NB4 (cell line): ENCODE data around the gene APOE.

Experiments
- DNase-seq: peaks from one replicate; pipeline ENCODE4 v3.0.0; 2010; ENCODE audit warnings: low read depth
- H3K4me3 ChIP-seq: one replicate; pipeline ENCODE4 v1.5.1; 2011; ENCODE audit warnings: mild to moderate bottlenecking, low read depth, low read length, moderate library complexity
- MYC ChIP-seq: IDR thresholded peaks from 2 replicates; pipeline ENCODE4 v1.6.1; 2011; ENCODE audit warnings: low read depth, low read length
- POLR2A ChIP-seq: IDR thresholded peaks from 2 replicates; pipeline ENCODE4 v1.6.1; 2011; ENCODE audit warnings: mild to moderate bottlenecking; ENCODE audit not compliant: insufficient read length; ENCODE audit errors: extremely low read depth
- TF ChIP-seq, protein P1 (sequence below): IDR thresholded peaks from one replicate; pipeline ENCODE4 v1.5.1; 2012; ENCODE audit warnings: low read depth, low read length
- TF ChIP-seq, protein P2 (sequence below): IDR thresholded peaks from 2 replicates; pipeline ENCODE4 v1.6.1; 2011; ENCODE audit warnings: low read depth, low read length

The APOE gene

GRCh38 chr19:44947041-44947581 lies 41.5 kb downstream of the APOE start:
- peak overlapping the region; percentile 72 for H3K4me3 ChIP-seq
- TF ChIP-seq, protein P1, sequence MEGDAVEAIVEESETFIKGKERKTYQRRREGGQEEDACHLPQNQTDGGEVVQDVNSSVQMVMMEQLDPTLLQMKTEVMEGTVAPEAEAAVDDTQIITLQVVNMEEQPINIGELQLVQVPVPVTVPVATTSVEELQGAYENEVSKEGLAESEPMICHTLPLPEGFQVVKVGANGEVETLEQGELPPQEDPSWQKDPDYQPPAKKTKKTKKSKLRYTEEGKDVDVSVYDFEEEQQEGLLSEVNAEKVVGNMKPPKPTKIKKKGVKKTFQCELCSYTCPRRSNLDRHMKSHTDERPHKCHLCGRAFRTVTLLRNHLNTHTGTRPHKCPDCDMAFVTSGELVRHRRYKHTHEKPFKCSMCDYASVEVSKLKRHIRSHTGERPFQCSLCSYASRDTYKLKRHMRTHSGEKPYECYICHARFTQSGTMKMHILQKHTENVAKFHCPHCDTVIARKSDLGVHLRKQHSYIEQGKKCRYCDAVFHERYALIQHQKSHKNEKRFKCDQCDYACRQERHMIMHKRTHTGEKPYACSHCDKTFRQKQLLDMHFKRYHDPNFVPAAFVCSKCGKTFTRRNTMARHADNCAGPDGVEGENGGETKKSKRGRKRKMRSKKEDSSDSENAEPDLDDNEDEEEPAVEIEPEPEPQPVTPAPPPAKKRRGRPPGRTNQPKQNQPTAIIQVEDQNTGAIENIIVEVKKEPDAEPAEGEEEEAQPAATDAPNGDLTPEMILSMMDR = no peak
- TF ChIP-seq, protein P2, sequence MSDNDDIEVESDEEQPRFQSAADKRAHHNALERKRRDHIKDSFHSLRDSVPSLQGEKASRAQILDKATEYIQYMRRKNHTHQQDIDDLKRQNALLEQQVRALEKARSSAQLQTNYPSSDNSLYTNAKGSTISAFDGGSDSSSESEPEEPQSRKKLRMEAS = no peak
- TF ChIP-seq MYC (no peak), POLR2A (no peak)
- peak; percentile 90 for DNase-seq

DNA sequence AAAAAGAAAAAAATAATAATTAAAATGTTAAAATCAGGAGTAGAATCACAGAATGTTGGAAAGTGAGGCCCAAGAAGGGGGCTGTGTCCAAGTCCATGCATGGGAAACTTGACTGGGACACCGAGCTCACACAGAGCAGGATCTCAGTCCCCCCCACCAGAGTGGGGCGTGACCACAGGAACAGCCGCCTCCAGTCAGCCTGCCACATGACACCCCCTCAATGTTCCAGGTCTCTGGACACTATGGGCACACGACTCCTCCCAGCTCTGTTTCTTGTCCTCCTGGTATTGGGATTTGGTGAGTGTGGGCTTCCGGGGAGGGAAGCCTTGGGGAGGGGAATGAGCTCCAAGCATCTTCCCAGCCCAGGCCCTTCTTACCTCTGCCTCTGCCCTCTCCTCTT lies 42.6 kb downstream of the APOE start:
- no peak for TF ChIP-seq POLR2A
- TF ChIP-seq MYC = no peak
- TF ChIP-seq, protein P2 = no peak
- TF ChIP-seq, protein P1 = no peak
- no peak overlapping the region for H3K4me3 ChIP-seq
- DNase-seq = no peak

DNA sequence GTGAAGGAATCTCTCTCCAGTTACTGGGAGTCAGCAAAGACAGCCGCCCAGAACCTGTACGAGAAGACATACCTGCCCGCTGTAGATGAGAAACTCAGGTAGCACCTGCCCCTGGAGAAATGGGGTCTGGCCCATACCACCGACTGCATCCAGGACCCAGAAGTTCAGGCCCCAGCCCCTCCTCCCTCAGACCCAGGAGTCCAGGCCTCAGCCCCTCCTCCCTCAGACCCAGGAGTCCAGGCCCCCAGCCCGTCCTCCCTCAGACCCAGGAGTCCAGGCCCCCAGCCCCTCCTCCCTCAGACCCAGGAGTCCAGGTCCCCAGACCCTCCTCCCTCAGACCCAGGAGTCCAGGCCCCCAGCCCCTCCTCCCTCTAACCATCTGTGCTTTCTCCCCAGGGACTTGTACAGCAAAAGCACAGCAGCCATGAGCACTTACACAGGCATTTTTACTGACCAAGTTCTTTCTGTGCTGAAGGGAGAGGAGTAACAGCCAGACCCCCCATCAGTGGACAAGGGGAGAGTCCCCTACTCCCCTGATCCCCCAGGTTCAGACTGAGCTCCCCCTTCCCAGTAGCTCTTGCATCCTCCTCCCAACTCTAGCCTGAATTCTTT lies 43.3 kb downstream of the APOE start:
- no peak overlapping the region for H3K4me3 ChIP-seq
- TF ChIP-seq, protein P1 = no peak
- TF ChIP-seq MYC (no peak), POLR2A (no peak)
- TF ChIP-seq, protein P2 = no peak
- no peak for DNase-seq

GRCh38 chr19:44949550-44949949 lies 44.0 kb downstream of the APOE start:
- no peak overlapping the region for H3K4me3 ChIP-seq
- TF ChIP-seq, protein P2 = no peak
- TF ChIP-seq MYC = no peak
- no peak for DNase-seq

DNA sequence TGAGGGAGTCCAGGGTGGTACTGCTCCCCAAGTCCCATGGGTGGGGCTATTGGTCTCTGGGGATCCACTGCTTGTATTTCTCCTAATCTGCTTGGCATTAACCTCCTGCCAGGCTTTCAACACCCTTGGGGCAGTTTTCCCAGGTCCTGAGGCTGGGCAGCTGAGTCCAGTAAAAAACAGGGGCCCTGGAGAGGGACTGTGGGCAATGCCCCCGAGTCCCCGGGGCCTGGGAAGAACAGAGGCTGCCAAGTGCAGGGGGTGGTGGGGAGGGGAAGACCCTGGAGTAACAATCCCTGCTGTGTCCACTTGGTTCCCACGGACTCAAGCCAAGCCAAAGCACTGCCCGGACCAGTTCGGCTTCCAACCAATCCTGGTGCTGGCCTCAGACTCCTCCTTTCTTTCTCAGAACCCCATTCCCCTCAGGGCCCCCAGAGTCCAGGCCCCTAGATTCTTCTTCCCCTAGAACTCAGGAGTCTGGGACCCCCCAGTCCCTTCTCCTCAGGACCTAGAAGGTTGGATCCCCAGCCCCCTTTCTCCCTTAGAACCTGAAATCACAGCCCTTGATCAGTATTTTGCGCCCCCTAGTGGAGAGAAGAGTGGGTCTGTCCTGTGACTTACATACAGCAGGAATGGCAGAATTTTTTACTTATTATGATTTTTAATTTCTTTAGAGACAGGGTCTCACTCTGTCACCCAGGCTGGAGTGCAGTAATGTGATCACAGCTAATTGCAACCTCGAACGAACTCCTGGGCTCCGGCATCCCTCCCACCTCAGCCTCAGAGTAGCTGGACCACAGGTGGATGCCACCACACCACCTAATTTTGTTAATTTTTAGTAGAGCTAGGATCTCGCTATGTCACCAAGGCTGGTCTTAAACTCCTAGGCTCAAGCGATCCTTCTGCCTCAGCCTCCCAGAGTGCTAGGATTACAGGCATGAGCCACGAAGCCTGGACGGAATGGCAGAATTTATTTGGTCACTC lies 45.9 kb downstream of the APOE start:
- no peak overlapping the region for H3K4me3 ChIP-seq
- peak; percentile 76 for DNase-seq

More for the DNA sequence above, 45.9 kb downstream of the APOE start:
- no peak for TF ChIP-seq MYC
- TF ChIP-seq POLR2A = no peak
- TF ChIP-seq, protein P1 = peak; percentile 63
- TF ChIP-seq, protein P2 = no peak
